GM13976 (cell line): ENCODE measurements around the gene RPL36.
A peak's percentile ranks its signal among the peaks of the same experiment; 100 is the strongest.

Experiments used
- DNase-seq: peaks from one replicate; pipeline ENCODE4 v3.0.0; 2012; ENCODE audit warnings: low spot score
- in situ Hi-C: fragments of 300-500 bp; cut with MboI; formaldehyde crosslinking; loops from one replicate; pipeline ENCODE4 v1.12.0; 2022; ENCODE audit warnings: low sequenced_read_pairs, mixed read lengths, inconsistent platforms; ENCODE audit not compliant: unreplicated experiment
- TF ChIP-seq, protein P1 (sequence below): IDR thresholded peaks from 2 replicates; pipeline ENCODE4 v1.5.1; 2012; ENCODE audit warnings: borderline replicate concordance, mild to moderate bottlenecking; ENCODE audit not compliant: insufficient read depth; ENCODE audit errors: extremely low read depth, missing control alignments, control extremely low read depth

The RPL36 gene

DNA sequence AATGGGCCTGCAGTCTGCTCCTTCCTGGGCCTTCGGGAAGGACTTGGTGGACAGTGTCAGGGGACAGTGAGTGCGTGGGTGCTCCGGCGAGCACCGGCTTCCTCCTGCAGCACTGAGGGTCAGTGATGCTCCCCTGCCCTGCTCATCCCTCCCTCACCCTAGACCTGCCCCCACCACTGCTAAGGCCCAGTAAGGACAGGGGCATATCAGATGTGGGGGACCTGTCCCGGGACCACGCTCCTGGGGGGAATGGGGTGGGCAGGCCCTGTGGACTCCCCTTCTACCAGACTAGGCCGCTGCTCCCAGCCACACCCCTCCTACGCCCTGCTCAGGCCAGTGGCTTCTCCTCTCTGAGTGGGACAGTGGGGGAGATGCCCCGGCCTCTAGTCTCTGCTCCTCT, 13.0 kb upstream of the RPL36 start:
- in situ Hi-C loops: no loop called here
- DNase-seq: no peak
- TF ChIP-seq, protein P1, sequence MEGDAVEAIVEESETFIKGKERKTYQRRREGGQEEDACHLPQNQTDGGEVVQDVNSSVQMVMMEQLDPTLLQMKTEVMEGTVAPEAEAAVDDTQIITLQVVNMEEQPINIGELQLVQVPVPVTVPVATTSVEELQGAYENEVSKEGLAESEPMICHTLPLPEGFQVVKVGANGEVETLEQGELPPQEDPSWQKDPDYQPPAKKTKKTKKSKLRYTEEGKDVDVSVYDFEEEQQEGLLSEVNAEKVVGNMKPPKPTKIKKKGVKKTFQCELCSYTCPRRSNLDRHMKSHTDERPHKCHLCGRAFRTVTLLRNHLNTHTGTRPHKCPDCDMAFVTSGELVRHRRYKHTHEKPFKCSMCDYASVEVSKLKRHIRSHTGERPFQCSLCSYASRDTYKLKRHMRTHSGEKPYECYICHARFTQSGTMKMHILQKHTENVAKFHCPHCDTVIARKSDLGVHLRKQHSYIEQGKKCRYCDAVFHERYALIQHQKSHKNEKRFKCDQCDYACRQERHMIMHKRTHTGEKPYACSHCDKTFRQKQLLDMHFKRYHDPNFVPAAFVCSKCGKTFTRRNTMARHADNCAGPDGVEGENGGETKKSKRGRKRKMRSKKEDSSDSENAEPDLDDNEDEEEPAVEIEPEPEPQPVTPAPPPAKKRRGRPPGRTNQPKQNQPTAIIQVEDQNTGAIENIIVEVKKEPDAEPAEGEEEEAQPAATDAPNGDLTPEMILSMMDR: no peak

DNA sequence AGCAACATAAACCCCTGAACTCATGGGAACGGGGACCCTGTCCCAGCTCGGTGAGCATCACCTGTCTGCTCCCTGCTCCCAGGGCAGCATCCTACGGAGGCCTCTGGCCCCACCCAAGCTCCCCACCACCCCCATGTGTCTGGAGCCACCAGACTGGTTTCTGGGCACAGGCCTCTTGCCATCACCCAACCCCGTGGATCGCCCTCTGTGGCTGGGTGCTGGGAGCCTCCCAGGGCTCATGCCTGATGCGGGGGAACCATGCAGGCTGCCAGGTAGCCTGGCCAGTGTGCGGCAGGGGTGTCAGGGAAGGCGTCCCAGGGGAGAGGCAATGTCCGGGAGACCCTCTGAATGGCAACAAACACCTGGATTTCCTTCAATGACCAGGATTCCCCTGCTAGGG, 12.5 kb upstream of the RPL36 start:
- DNase-seq: no peak
- in situ Hi-C loops: no loop called here
- TF ChIP-seq, protein P1: no peak

DNA sequence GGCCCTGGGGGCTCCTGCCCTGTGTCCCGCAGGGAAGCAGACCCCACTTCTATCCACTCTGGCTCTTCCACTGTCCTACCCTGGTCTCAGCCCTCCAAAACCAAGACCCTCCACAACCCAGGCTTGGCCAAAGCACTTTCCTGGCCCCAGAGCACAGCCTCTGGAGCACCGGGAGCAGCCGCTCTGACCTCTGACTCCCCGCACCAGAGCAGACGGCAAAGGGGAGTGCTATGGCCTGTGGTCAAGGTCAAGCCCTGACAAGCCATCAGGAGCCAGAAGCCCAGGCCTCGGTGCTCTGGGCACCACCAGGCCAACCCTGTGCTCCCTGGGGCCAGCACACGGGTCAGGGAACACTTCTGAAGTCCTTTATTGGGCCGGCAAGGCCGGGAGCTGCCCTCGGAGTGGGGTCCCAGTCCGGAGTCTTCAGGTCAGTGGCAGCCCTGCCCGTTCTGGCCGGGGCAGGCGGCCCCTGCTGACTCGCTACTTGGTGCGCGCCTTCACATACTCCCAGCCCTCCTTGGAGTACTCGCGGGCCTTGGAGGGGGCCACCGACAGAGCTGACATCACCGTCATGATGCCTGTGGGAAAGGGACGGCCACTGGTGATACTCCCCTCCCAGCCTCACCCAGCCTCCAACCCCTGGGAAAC, 11.9 kb upstream of the RPL36 start:
- in situ Hi-C loops: no loop called here
- TF ChIP-seq, protein P1: no peak
- DNase-seq: no peak

DNA sequence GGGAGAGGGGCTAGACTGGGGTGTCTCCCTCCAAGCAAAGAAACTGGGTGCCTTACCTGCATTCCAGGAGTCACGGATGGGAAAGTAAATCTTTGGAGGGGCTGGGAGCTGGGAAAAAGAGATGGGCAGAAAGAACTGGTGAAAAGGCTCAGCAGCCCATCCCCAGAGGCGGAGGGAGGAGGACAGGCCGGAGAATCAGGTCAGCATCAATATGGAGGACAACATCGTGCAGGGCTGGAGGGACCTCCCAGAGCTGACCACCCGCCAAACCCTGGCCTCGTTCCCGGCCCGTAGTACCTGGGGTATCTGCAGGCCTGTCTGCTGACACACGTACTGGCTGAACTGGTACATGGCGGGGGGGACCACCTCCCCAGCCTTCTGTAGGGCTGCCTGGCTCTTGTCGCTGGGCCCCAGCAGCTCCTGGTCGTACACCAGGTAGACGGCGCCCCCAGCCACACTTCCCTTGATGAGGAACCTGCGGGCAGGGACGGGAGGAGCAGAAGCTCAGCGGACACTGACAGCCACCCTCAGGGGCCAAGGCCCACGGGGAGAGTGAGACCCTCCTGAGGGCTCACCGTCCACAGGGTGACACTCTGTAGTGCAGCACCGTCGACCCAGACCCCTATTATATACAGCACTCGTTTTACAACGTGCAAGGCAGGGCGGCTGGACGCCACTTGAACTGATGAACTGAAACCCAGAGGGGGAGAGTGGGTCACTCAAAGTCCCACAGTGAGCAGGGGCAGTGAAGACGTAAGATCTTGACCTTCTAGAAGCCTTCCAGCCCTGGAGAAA, 10.6 kb upstream of the RPL36 start:
- in situ Hi-C loops: no loop called here
- no peak for DNase-seq
- TF ChIP-seq, protein P1: no peak

DNA sequence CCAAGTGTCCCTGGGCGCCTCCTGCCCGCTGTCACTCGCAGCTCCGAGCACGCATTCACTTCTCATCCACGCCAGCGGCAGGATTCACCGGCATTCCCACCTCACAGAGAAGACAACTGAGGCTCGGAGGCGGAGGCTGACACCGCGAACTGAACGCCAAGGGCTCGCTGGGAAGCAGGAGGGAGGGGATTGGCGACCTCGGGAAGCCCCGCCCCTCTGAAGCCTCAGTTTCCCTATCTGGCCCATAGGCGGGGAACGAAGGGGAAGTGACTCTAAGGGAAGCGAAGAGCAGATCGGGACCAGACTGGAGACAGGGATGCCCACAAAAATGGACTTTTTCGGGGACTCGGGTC, 10.0 kb upstream of the RPL36 start:
- DNase-seq: no peak
- TF ChIP-seq, protein P1: no peak
- in situ Hi-C loops: no loop called here

DNA sequence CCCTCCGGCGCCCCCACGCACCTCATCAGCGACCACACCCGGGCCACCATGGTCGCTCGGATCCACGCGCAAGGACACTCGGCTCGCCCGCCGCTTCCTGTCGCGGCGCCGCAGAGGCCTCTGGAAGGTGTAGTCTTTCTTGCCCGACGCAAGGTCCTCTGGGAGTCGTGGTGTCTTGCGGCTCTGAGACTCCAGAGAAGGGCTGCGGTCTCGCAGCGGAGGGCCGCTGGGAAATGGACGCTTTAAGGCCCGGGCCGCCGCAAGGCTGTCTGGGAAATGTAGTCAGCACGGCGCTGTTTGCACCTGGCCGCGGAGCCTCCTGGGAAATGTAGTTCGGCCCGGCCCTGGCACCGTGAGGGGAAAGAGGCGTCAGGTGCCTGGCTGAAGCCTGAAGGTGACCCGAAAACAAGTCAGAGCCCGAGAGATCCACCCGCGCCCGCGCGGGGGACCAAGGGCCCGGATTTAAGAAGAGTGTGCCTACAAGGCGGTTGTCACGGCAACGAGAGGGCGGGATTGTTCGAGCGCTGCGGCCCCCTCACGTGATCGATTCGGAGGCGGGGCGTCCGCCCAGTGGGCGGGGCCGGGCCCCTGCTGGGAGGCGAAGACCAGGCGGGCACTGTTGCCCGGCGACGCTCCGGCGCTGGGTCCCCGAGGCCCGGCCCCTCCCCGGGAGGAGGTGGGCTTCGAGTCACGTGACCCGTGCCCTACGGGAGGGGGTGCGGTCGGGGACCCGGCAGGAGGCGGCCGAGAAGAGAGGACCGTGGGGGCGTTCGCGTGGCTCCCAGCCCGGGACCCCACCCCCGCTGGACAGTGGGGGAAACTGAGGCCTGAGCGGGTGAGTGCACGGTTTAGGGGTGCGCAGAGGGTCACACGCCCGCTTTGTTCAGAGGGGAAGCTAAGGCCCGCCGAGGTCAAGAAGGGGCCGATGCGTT, 9.4 kb upstream of the RPL36 start, which contains the start of the genes HSD11B1L and MICOS13:
Gene HSD11B1L, plus strand, starts transcription at position 591 of the 932 bp plus-strand sequence. CDS start 3,806 bp downstream, outside the sequence.
Gene MICOS13, minus strand, starts transcription at position 80 of the 932 bp plus-strand sequence. Its CDS starts 30 bp downstream, at position 50.
- in situ Hi-C loops: no loop called here
- TF ChIP-seq, protein P1: no peak
- DNase-seq: peak; percentile 97
